Endothelial cell of umbilical vein (primary cell): ENCODE measurements around the gene RABGGTA.

Experiments used
- CTCF ChIP-seq, 2 donors: IDR thresholded peaks; 1 replicate in 1 of 2; 2 replicates in 1 of 2; pipeline ENCODE4 v1.5.1; 2011; ENCODE audit warnings: low read length in 2 of 2, mild to moderate bottlenecking in 2 of 2, moderate library complexity in 2 of 2, control low read depth in 1 of 2, inconsistent platforms in 1 of 2, low read depth in 1 of 2; ENCODE audit not compliant: insufficient read depth in 1 of 2; ENCODE audit errors: extremely low read depth in 1 of 2
- EZH2 ChIP-seq: IDR thresholded peaks from 2 replicates; pipeline ENCODE4 v1.6.1; 2012; ENCODE audit warnings: borderline replicate concordance, low read depth, mild to moderate bottlenecking, moderate library complexity, low read length, inconsistent platforms; ENCODE audit not compliant: severe bottlenecking
- FOS ChIP-seq: IDR thresholded peaks from 2 replicates; pipeline ENCODE4 v1.6.1; 2011; ENCODE audit warnings: mild to moderate bottlenecking, low read length, moderate library complexity, borderline replicate concordance; ENCODE audit not compliant: insufficient read depth
- JUN ChIP-seq: IDR thresholded peaks from 2 replicates; pipeline ENCODE4 v1.6.1; 2011; ENCODE audit warnings: borderline replicate concordance, low read depth; ENCODE audit not compliant: insufficient read length, insufficient read depth
- POLR2A ChIP-seq: IDR thresholded peaks from 2 replicates; pipeline ENCODE4 v1.6.1; 2012; ENCODE audit warnings: low read depth, mild to moderate bottlenecking, control low read depth, low read length
- POLR2AphosphoS5 ChIP-seq: IDR thresholded peaks from 2 replicates; pipeline ENCODE4 v1.6.1; 2012; ENCODE audit warnings: low read depth, mild to moderate bottlenecking, control low read depth, low read length, moderate library complexity; ENCODE audit not compliant: insufficient read depth
- TF ChIP-seq, protein P1 (sequence below): IDR thresholded peaks from 2 replicates; pipeline ENCODE4 v1.6.1; 2011; ENCODE audit not compliant: insufficient read depth, insufficient read length

DNA sequence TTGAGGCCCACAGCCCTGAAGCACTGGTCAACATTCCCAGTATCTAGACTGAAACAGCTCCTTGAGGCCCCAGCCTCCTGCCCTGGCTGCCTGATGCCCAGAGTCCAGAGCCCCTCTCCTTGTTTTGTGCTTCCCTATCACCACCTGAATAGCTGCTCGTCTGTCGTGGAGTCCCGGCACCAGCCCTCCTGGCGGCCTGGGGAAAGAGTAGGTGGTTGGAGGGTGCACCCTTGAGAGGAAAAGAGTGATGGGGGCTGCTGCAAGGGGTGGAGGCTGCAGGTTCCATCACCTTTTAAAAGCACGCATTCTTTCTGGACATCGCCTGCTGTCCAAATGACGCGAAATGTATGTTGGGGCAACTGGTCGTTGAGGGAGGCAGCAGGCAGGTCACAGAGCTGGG is 3.2 kb downstream of the RABGGTA start:
- TF ChIP-seq CTCF (IDR thresholded peaks at IDR 0.05; ENCODE audit: extremely low read depth in 1 of 2, insufficient read depth in 1 of 2, low read depth in 1 of 2, low read length in 2 of 2) (no peak), POLR2A (no peak), POLR2AphosphoS5 (no peak), FOS (no peak), JUN (no peak), EZH2 (no peak)
- TF ChIP-seq, protein P1, sequence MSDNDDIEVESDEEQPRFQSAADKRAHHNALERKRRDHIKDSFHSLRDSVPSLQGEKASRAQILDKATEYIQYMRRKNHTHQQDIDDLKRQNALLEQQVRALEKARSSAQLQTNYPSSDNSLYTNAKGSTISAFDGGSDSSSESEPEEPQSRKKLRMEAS: no peak
